A549 (cell line): Measurements from ENCODE around the gene RPL32. TPM values are rescaled to one million over a fixed set of nuclear protein-coding genes. Genes with fewer than 3 reads are reported as not detected.
"Not testable (repeated sequence)": the region's sequence is repeated elsewhere in the genome, so short reads cannot be mapped to it uniquely, and the experiment has no call there.

Experiments
- ATAC-seq, 2 experiments: fragments of 200-7000 bp in 1 of 2; fragments of >200 bp in 1 of 2; cut with Nextera tagmentation in 1 of 2; cut with Tn5 transposase in 1 of 2; 3 replicates each; pipeline versions ENCODE4 v1.8.0 to v1.9.1; 2018 to 2020; ENCODE audit warnings: mild to moderate bottlenecking in 1 of 2, moderate library complexity in 1 of 2
- CTCF ChIA-PET: fragments of 300-600 bp; sonication (Branson Sonifier 250); formaldehyde crosslinking; extraction: SDS; loops from one replicate; lab custom pipeline; 2021; ENCODE audit warnings: antibody characterized with exemption, inconsistent platforms; lab: Yijun Ruan, JAX
- POLR2A ChIA-PET: fragments of 350-600 bp; formaldehyde crosslinking; extraction: SDS; loops from one replicate; lab custom pipeline; 2021; ENCODE audit warnings: antibody characterized with exemption, inconsistent platforms; lab: Yijun Ruan, JAX
- DNase-seq, 2 experiments: peaks; one replicate each; pipeline versions ENCODE4 v3.0.0 to v3.0.0-alpha.2; 2011 to 2016; ENCODE audit warnings: low read depth in 1 of 2, low spot score in 1 of 2
- FAIRE-seq: peaks from 2 replicates; lab custom pipeline; 2011; peaks lifted over from hg19 to GRCh38; lab: Jason Lieb, UNC
- H3K27ac ChIP-seq, 2 experiments: fragments of >200 bp; sonication (Bioruptor Twin); formaldehyde crosslinking; 3 replicates each; pipeline ENCODE4 v1.5.1; 2016 to 2017
- H3K4me1 ChIP-seq: fragments of >200 bp; sonication (Bioruptor Twin); formaldehyde crosslinking; 3 replicates; pipeline ENCODE4 v1.6.1; 2016
- H3K4me2 ChIP-seq: fragments of >200 bp; sonication (Bioruptor Twin); formaldehyde crosslinking; 3 replicates; pipeline ENCODE4 v1.6.1; 2016
- H3K4me3 ChIP-seq: fragments of >200 bp; sonication (Bioruptor Twin); formaldehyde crosslinking; 3 replicates; pipeline ENCODE4 v1.5.1; 2016
- H3K9me3 ChIP-seq: fragments of >200 bp; sonication (Bioruptor Twin); formaldehyde crosslinking; 3 replicates; pipeline ENCODE4 v1.6.1; 2016
- CHD2 ChIP-seq: fragments of 150-350 bp; IDR thresholded peaks from 2 replicates; pipeline ENCODE4 v1.6.1; 2014; ENCODE audit warnings: low read length; ENCODE audit not compliant: partially characterized antibody
- CHD4 ChIP-seq: fragments of 200-600 bp; sonication (generic); IDR thresholded peaks from 2 replicates; pipeline ENCODE4 v1.6.1; 2016; ENCODE audit warnings: antibody characterized with exemption, mild to moderate bottlenecking, borderline replicate concordance
- JUNB ChIP-seq: fragments of >200 bp; sonication (Bioruptor Twin); formaldehyde crosslinking; IDR thresholded peaks from 2 replicates; pipeline ENCODE4 v1.6.1; 2016
- MYC ChIP-seq: IDR thresholded peaks from 2 replicates; pipeline ENCODE4 v1.6.1; 2012; ENCODE audit warnings: mild to moderate bottlenecking, inconsistent platforms, low read length, improper control_type of control experiment, borderline replicate concordance
- NFE2L2 ChIP-seq: fragments of 150-350 bp; conservative IDR thresholded peaks from 2 replicates; pipeline ENCODE4 v1.6.1; 2014; ENCODE audit warnings: low read length
- POLR2A ChIP-seq: IDR thresholded peaks from 2 replicates; pipeline ENCODE4 v1.6.1; 2012; ENCODE audit warnings: mild to moderate bottlenecking, low read length
- RARB ChIP-seq: fragments of 250-450 bp; sonication (Bioruptor Pico); IDR thresholded peaks from 2 replicates; pipeline ENCODE4 v1.8.0; 2021; ENCODE audit warnings: mild to moderate bottlenecking, moderate library complexity
- RFX5 ChIP-seq: fragments of 450-650 bp; IDR thresholded peaks from 2 replicates; pipeline ENCODE4 v1.7.1; 2014; ENCODE audit warnings: antibody characterized with exemption, mild to moderate bottlenecking, moderate library complexity
- ZFP36 ChIP-seq: fragments of 450-650 bp; IDR thresholded peaks from 2 replicates; pipeline ENCODE4 v1.6.1; 2014; ENCODE audit warnings: borderline replicate concordance; ENCODE audit not compliant: partially characterized antibody
- WGBS: methylation state at CpG from one replicate; pipeline ENCODE4 v1.1.6; 2017; ENCODE audit errors: missing lambda C conversion rate; 5-methylcytosine and 5-hydroxymethylcytosine counted together
- polyA plus RNA-seq, 4 experiments: library from polyadenylated mRNA; depleted of rRNA in 3 of 4; stranded (reverse); fragments of >200 nt; fragmentation: RNase III in 1 of 4; extraction: RNeasy Plus Mini Kit Qiagen cat#74134 plus additional on column Dnase treatment in 1 of 4; gene quantifications; 2 replicates in 3 of 4; 3 replicates in 1 of 4; pipeline ENCODE4 v1.2.3, GENCODE V29; 2011 to 2017
- TF ChIP-seq, protein P1 (sequence below): fragments of 200-600 bp; sonication (generic); IDR thresholded peaks from 2 replicates; pipeline ENCODE4 v1.6.1; 2016; ENCODE audit warnings: antibody characterized with exemption, mild to moderate bottlenecking, moderate library complexity
- TF ChIP-seq, protein P2 (sequence below): IDR thresholded peaks from 2 replicates; pipeline ENCODE4 v1.6.1; 2012

RPL32 gene
- polyA plus RNA-seq, 2 of the 4 experiments (the other 2 are of a cell fraction) = 2,144 to 2,852 TPM

DNA sequence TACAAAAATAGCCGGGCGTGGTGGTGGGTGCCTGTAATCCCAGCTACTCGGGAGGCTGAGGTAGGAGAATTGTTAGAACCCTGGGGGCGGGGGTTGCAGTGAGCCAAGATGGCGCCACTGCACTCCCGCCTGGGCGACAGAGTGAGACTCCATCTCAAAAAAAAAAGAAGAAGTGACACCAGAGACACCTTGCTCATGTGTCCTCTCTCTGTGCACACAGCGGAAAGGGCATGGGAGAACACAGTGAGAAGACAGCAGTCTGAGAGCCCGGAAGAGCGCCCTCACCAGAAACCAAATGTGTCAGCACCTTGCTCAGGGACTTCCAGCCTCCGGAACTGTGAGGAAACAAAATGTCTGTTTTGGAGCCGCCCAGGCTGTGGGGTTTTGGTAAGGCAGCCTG lies 40.5 kb upstream of the RPL32 start:
- ATAC-seq, H3K4me2 ChIP-seq, POLR2A ChIA-PET, H3K4me1 ChIP-seq, H3K9me3 ChIP-seq, FAIRE-seq, H3K4me3 ChIP-seq, DNase-seq, H3K27ac ChIP-seq: not testable (repeated sequence)
- CTCF ChIA-PET = interaction anchor here (2.6 kb wide), 1 partner anchor 10 kb away, joined by 18 read pairs; no protein-coding TSS in a partner anchor
- WGBS = 67% methylated on average over 12 of the region's 12 CpGs

DNA sequence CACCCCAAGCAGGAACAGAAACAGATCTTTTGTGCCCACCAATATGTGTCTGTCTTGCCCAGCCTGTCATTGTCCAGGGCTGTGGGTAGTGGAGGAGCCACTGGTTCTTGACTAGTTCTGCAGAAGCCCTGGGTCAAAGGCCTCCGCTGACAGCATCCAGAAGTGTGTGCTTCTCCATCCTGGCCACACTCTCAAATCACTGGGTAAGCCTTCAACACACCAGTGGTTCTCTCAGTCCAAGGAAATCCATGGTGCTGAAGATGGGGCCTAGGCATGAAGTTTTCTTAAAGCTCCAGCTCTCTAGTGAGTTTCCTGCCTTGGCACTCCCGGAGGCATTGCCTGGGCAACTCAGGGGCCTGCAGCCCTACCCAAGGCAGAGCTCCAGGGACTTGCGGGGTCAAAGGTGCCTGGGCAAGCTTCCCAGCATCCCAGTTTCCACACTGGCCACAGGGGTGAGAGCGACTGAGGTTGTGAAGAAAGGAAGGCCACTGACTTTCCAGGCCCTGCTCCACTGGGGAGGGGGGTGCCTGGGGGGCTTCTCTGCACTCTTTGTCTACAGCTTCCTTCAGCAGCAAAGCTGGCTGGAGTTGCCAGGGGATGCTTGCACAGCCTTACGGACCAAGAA lies 37.9 kb upstream of the RPL32 start:
- DNase-seq (no peak), FAIRE-seq (no peak), ATAC-seq (no peak)
- 76% methylated on average over 4 of the region's 5 CpGs for WGBS
- no peak overlapping the region for H3K4me2 ChIP-seq
- POLR2A ChIA-PET = no interaction called here
- no peak overlapping the region for H3K4me3 ChIP-seq
- 0 out of 3 replicates have a peak, but pooled peaks cover 3% of the 10 kb centered on the region for H3K4me1 ChIP-seq
- no peaks in the 10 kb centered on the region for H3K9me3 ChIP-seq
- TF ChIP-seq, protein P1, sequence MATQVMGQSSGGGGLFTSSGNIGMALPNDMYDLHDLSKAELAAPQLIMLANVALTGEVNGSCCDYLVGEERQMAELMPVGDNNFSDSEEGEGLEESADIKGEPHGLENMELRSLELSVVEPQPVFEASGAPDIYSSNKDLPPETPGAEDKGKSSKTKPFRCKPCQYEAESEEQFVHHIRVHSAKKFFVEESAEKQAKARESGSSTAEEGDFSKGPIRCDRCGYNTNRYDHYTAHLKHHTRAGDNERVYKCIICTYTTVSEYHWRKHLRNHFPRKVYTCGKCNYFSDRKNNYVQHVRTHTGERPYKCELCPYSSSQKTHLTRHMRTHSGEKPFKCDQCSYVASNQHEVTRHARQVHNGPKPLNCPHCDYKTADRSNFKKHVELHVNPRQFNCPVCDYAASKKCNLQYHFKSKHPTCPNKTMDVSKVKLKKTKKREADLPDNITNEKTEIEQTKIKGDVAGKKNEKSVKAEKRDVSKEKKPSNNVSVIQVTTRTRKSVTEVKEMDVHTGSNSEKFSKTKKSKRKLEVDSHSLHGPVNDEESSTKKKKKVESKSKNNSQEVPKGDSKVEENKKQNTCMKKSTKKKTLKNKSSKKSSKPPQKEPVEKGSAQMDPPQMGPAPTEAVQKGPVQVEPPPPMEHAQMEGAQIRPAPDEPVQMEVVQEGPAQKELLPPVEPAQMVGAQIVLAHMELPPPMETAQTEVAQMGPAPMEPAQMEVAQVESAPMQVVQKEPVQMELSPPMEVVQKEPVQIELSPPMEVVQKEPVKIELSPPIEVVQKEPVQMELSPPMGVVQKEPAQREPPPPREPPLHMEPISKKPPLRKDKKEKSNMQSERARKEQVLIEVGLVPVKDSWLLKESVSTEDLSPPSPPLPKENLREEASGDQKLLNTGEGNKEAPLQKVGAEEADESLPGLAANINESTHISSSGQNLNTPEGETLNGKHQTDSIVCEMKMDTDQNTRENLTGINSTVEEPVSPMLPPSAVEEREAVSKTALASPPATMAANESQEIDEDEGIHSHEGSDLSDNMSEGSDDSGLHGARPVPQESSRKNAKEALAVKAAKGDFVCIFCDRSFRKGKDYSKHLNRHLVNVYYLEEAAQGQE = peak; percentile 47; the same call in 1 of the 2 replicates
- TF ChIP-seq NFE2L2 = no peak
- TF ChIP-seq, all 56 proteins: peak for 1
- H3K27ac ChIP-seq = no peak overlapping the region
- CTCF ChIA-PET = interaction anchor here (2.3 to 10.6 kb wide), 3 partner anchors 11 to 12 kb away, joined by 11 to 90 read pairs (median 13); no protein-coding TSS in a partner anchor

DNA sequence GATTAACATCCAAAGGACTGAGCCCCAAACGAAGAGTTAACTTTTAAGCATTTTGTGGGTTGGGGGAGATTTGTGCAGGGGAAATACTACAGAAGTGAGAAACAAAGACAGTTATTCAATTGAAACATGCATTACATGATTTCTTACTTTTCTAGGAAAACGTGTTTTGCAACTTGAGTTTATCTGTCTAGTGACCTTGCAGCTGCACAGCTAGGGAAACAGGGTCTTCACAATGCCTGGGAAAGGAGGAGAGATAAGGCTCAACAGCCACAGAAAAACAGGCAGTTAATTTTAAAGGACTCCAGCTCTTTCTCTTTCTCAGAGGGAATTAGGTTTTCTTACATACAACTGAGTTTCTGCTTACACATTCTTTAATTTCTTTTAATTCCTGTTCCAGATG lies 37.4 kb upstream of the RPL32 start:
- WGBS = 31% methylated on average over 2 of the region's 2 CpGs
- H3K9me3 ChIP-seq, ATAC-seq, FAIRE-seq, H3K4me1 ChIP-seq, H3K4me3 ChIP-seq, POLR2A ChIA-PET, H3K27ac ChIP-seq, DNase-seq, H3K4me2 ChIP-seq: not testable (repeated sequence)
- CTCF ChIA-PET = interaction anchor here (2.3 to 10.6 kb wide), 2 partner anchors 11 to 13 kb away, joined by 11 to 90 read pairs; no protein-coding TSS in a partner anchor

DNA sequence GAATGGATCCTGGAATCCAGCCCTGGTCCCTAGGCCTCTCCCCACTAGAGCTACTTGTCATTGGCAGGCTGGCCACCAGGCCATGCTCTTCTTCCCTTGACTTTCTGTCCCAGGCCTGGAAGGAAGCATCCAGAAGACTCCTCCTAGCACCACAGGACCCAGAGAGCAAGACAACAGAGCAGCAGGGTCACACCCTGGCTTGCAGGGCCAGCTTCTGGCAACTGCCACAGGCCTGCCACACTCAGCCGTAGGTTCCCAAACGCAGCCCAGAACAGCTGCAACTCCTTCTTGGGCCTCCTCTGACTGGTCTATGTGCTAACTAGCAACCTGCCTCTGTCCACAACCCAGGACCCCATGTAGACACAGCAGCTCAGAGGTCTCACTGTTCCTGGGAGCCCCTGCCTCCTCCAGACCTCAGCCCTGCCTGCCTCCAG lies 36.8 kb upstream of the RPL32 start:
- FAIRE-seq (no peak), DNase-seq (no peak), ATAC-seq (peak; percentile 8 to 12; a peak in 1 of 6 replicates)
- no peak overlapping the region for H3K27ac ChIP-seq
- 83% methylated on average over 2 of the region's 2 CpGs for WGBS
- H3K4me2 ChIP-seq = no peak overlapping the region
- H3K9me3 ChIP-seq = no peaks in the 10 kb centered on the region
- H3K4me3 ChIP-seq = no peak overlapping the region
- TF ChIP-seq MYC = no peak
- no peak for TF ChIP-seq JUNB
- TF ChIP-seq CHD2 = no peak
- no peak for TF ChIP-seq POLR2A
- TF ChIP-seq ZFP36 = no peak
- no peak for TF ChIP-seq CHD4
- TF ChIP-seq, protein P2, sequence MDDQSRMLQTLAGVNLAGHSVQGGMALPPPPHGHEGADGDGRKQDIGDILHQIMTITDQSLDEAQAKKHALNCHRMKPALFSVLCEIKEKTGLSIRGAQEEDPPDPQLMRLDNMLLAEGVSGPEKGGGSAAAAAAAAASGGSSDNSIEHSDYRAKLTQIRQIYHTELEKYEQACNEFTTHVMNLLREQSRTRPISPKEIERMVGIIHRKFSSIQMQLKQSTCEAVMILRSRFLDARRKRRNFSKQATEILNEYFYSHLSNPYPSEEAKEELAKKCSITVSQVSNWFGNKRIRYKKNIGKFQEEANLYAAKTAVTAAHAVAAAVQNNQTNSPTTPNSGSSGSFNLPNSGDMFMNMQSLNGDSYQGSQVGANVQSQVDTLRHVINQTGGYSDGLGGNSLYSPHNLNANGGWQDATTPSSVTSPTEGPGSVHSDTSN = no peak
- no peak for TF ChIP-seq RARB
- TF ChIP-seq RFX5 = no peak
- H3K4me1 ChIP-seq = 0 out of 3 replicates have a peak, but pooled peaks cover 3% of the 10 kb centered on the region
- ChIA-PET CTCF (interaction anchor here (0.6 to 10.6 kb wide), 6 partner anchors 9 to 407 kb away, joined by 3 to 90 read pairs (median 4); no protein-coding TSS in a partner anchor), POLR2A (no interaction called here)
